ENCODE data around the gene SVEP1.

The SVEP1 gene

DNA sequence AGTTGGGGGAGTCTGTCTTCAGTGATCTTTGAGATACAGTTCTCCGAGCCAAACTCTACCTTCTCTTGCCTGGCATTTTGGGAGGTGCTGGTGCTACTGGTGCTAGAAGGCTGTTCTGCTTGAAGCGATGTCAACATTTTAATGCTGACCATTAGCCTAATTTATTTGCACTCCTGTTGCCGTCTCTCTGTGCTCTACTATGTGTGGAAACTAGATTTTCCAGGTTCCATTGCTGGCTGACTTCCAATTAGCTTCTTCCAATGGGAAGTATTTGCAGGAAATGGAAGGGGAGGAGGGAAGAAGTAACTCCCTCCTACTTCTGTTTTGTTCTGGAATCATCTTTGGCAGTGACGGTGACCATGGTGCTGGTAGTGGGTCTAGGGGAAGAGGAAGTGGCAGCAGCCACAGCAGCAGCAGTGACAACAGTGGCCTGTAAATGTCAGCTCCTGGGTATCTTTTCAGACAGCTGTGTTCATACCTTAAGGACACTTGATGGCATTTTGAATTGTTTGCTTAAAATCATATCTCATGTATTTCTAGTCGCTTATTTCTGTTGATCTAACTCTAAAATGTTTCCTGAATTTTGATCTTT lies 249.8 kb downstream of the SVEP1 start:
- no peak for DNase-seq (ENCODE audit: extremely low read depth, low read depth)
- TF ChIP-seq, protein P1, sequence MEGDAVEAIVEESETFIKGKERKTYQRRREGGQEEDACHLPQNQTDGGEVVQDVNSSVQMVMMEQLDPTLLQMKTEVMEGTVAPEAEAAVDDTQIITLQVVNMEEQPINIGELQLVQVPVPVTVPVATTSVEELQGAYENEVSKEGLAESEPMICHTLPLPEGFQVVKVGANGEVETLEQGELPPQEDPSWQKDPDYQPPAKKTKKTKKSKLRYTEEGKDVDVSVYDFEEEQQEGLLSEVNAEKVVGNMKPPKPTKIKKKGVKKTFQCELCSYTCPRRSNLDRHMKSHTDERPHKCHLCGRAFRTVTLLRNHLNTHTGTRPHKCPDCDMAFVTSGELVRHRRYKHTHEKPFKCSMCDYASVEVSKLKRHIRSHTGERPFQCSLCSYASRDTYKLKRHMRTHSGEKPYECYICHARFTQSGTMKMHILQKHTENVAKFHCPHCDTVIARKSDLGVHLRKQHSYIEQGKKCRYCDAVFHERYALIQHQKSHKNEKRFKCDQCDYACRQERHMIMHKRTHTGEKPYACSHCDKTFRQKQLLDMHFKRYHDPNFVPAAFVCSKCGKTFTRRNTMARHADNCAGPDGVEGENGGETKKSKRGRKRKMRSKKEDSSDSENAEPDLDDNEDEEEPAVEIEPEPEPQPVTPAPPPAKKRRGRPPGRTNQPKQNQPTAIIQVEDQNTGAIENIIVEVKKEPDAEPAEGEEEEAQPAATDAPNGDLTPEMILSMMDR (IDR thresholded peaks at IDR 0.05; ENCODE audit: low read depth, low read length), result no peak

DNA sequence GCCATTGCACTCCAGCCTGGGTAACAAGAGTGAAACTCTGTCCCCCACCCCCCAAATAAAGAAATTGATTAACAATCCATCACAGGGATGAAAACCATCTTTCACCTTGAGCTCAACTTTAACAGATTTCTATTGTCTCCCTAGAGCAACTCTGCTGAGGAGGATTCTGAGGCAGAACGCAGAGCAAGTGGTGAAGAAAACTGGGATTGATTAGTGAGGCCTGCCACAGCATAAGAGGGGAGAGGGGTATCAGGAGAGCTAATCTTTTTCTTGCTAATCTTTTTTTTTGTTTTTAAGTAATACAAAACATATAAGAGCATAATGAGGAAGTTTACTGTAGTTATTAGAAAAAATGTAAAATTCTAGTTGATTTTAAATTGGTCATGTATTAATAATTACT lies 250.8 kb downstream of the SVEP1 start:
- TF ChIP-seq, protein P1 (IDR thresholded peaks at IDR 0.05; ENCODE audit: low read depth, low read length), result no peak

DNA sequence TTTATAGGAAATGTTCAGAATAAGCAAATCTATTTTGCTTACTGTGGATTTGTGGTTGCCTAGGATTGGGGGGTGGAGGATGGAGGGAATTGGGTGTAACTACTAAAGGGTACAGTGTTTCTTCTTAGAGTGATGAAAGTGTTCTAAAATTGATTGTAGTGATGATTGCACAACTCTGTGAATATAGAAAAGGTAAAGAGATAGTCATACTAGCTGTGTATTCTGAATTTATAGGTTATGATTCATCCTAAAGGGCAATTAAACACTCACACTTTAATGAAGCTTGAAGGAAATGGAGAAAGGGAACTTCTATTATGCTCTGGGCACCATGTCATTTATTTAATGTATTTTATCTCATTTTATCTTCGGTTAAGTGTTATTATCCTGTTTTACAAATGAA lies 251.8 kb downstream of the SVEP1 start:
- TF ChIP-seq, protein P1 (IDR thresholded peaks at IDR 0.05; ENCODE audit: low read depth, low read length), result no peak
- no peak for DNase-seq (ENCODE audit: extremely low read depth, low read depth)

More for the DNA sequence above, 250.8 kb downstream of the SVEP1 start:
- no peak for DNase-seq (ENCODE audit: extremely low read depth, low read depth)

DNA sequence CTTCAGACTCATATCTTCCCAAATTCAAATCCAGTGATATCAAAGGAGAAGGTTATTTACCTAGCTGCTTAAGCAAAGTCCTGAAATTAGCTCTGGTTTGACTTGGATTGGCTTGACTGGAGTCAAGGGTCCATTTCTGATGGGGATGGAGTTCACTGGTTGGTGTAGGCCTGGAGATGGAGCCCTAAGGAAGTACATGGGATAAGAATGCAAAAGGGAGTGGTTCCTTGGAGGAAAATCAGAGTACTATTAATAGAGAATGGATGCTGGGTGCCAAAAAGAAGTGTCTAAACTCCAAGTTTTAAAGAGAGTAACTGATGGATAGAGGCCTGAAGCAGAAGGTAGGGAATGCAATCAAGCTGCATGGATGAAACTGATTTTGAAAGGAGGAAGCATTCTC lies 255.7 kb downstream of the SVEP1 start:
- DNase-seq (ENCODE audit: extremely low read depth, low read depth), result no peak
- TF ChIP-seq, protein P1 (IDR thresholded peaks at IDR 0.05; ENCODE audit: low read depth, low read length), result no peak; the same call in 1 of the 2 replicates

DNA sequence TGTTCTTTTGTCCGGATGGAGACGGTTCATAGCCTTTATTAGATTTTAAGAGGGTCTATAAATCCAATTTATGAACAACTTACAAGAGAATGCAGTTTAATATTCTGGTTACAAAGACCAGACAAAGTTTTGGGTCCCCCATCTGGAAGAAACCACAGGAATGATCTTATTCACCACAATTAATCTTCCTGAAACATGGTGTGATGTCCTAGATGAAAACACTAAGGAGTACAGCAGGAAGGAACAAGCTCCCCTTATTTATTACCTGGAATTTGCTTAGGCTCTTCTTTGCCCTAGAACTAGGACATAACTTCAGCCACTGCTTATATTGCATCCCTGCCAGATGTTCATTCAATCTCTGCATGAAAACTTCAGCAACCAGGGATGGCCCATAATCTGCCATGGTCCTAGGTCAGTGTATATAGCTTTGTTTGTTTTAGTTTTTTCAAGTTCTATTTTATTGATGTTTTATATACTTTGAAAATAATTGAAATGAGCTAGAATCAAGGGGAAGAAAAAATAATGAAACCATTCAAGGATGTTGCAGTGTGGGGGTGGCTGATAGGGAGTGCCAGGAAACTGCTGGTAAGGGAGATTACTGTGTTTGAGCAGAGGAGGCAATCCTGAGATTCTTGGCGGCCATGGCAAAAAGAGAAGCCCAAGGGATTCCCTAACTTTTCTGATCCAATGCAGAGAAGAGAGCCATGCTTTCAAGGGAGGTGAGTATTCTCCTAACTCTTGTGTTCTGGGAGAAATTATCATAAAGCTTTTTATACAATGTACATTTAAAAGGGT lies 258.7 kb downstream of the SVEP1 start:
- TF ChIP-seq, protein P1 (IDR thresholded peaks at IDR 0.05; ENCODE audit: low read depth, low read length), result no peak
- DNase-seq (ENCODE audit: extremely low read depth, low read depth), result no peak

DNA sequence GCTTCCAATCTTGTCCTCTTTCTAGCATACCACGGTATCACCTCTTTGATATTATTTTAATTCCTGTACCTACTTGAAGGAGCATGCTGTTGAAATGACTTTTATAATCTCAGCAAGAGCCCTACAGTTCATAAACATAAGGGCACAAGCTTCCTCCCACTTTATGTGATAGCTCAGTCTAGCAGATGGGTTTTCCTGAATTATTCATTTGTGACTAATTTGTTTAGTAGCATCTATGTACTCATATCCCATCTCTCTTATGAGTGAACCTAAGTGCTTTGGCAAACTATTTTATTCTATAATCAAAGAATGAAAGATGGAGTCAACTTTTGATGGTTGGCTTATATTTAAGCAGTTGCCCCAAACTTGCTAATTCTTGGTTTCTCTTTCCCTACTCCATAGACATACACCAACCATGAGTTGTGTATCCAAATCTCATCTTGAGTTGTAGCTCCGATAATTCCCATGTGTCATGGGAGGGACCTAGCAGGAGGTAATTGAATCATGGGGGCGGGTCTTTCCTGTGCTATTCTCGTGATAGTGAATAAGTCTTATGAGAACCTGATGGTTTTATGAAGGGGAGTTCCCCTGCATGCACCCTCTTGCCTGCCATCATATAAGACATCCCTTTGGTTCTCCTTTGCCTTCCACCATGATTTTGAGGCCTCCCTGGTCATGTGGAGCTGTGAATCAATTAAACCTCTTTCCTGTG lies 259.6 kb downstream of the SVEP1 start:
- TF ChIP-seq, protein P1 (IDR thresholded peaks at IDR 0.05; ENCODE audit: low read depth, low read length), result no peak
- DNase-seq (ENCODE audit: extremely low read depth, low read depth), result no peak

DNA sequence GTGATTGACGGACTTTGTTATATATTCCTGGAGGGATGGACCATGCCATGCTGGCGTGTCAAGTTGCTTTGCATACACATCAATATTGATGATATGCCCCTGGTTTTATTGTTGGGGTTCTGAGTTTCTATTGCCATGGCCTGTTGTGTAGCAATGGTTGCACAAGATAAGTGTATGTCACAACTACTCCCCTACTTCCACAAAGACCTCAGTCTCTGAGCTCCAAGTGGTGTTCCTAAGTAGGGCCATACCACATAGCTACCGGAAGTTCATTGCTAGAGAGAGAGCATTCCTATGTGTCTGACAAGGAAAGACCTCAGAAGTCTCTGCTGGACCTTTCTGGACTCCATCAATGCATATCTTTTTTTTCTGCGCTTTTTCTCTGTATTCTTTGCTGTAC lies 261.6 kb downstream of the SVEP1 start:
- TF ChIP-seq, protein P1 (IDR thresholded peaks at IDR 0.05; ENCODE audit: low read depth, low read length), result no peak
- no peak for DNase-seq (ENCODE audit: extremely low read depth, low read depth)
